Measurements from ENCODE around the gene SAPCD2. TPM values are rescaled to one million over a fixed set of nuclear protein-coding genes. Genes with fewer than 3 reads are reported as not detected.

Gene SAPCD2
- total and polyA plus RNA-seq, 2 of the 8 experiments (the other 6 are each of a cell fraction or from before 2014, with no cell fraction given) = 12.7 to 32.1 TPM

DNA sequence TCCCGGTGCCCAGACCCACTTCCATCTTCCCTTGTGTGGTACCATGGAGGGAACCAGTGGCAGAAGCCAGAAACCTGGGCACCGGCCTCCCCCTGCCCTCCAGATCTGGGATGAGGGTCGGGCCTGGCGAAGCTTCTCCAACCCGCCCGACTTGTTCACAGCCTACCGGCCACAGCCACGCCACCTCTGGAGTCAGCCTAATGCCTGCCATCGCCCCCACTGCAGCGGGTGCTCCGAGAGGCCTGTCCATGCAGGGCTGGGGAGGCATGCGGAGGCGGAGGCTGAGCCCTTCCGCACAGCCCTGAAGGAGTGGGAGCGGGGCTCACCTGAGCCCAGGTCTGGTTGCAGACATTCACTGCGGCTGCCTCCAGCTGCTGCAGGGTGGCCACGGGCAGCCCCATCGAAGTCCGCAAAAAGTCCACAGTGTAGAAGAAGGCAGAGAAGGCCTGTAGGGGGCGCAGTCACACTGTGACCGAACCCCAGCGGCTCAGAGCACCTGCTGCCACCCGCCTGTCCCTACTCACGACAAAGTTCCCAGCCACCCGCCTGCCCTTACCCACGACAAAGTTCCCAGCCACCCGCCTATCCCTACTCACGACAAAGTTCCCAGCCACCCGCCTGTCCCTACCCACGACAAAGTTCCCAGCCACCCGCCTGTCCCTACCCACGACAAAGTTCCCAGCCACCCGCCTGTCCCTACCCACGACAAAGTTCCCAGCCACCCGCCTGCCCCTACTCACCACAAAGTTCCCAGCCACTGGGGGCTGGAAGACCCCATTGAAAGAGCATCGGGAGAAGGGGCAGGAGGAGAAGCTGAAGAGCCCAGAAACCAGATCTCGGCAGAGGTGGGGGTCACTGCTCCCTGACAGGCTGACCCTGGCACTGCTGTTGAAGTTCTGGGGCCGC lies 20.6 kb downstream of the SAPCD2 start (continued):
- TF ChIP-seq, protein P1, sequence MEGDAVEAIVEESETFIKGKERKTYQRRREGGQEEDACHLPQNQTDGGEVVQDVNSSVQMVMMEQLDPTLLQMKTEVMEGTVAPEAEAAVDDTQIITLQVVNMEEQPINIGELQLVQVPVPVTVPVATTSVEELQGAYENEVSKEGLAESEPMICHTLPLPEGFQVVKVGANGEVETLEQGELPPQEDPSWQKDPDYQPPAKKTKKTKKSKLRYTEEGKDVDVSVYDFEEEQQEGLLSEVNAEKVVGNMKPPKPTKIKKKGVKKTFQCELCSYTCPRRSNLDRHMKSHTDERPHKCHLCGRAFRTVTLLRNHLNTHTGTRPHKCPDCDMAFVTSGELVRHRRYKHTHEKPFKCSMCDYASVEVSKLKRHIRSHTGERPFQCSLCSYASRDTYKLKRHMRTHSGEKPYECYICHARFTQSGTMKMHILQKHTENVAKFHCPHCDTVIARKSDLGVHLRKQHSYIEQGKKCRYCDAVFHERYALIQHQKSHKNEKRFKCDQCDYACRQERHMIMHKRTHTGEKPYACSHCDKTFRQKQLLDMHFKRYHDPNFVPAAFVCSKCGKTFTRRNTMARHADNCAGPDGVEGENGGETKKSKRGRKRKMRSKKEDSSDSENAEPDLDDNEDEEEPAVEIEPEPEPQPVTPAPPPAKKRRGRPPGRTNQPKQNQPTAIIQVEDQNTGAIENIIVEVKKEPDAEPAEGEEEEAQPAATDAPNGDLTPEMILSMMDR (IDR thresholded peaks at IDR 0.05; ENCODE audit: control extremely low read depth in 1 of 3, insufficient read depth in 1 of 3, low read depth in 1 of 3, low read length in 3 of 3) = peak in 2 of 3 experiments; percentile 77 to 80; a peak in 3 of 4 replicates
- TF ChIP-seq SUZ12 (IDR thresholded peaks at IDR 0.05; ENCODE audit: low read length) (no peak), YY1 (IDR thresholded peaks at IDR 0.05; ENCODE audit: low read depth, low read length) (0 out of 2 replicates have a peak, but pooled peaks have one; percentile 10), SIX5 (IDR thresholded peaks at IDR 0.05; ENCODE audit: low read depth, low read length) (no peak), KDM5A (IDR thresholded peaks at IDR 0.05; ENCODE audit: low read length) (no peak), BACH1 (IDR thresholded peaks at IDR 0.05; ENCODE audit: low read length) (peak; percentile 72), GABPA (IDR thresholded peaks at IDR 0.05; ENCODE audit: borderline replicate concordance, insufficient read depth, low read length) (peak; percentile 77; the same call in 1 of the 2 replicates), RAD21 (IDR thresholded peaks at IDR 0.05 in 1 of 2, conservative IDR thresholded peaks at IDR 0.05 in 1 of 2; ENCODE audit: low read depth in 2 of 2, low read length in 2 of 2) (peak; percentile 66 to 69)
- TF ChIP-seq, protein P2, sequence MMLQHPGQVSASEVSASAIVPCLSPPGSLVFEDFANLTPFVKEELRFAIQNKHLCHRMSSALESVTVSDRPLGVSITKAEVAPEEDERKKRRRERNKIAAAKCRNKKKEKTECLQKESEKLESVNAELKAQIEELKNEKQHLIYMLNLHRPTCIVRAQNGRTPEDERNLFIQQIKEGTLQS (IDR thresholded peaks at IDR 0.05; ENCODE audit: insufficient read depth, low read depth, low read length) = no peak
